AG10803 (cell line): Measurements from ENCODE around the gene LRP1-AS.

Experiments used
- DNase-seq: peaks from one replicate; pipeline ENCODE4 v3.0.0; 2010; ENCODE audit warnings: low read depth
- H3K4me3 ChIP-seq: 2 replicates; pipeline ENCODE4 v1.5.1; 2011; ENCODE audit warnings: mild to moderate bottlenecking, low read length, control low read depth
- CTCF ChIP-seq: conservative IDR thresholded peaks from 2 replicates; pipeline ENCODE4 v1.5.1; 2011; ENCODE audit warnings: mild to moderate bottlenecking, low read length, control low read depth, inconsistent platforms

The LRP1-AS gene

DNA sequence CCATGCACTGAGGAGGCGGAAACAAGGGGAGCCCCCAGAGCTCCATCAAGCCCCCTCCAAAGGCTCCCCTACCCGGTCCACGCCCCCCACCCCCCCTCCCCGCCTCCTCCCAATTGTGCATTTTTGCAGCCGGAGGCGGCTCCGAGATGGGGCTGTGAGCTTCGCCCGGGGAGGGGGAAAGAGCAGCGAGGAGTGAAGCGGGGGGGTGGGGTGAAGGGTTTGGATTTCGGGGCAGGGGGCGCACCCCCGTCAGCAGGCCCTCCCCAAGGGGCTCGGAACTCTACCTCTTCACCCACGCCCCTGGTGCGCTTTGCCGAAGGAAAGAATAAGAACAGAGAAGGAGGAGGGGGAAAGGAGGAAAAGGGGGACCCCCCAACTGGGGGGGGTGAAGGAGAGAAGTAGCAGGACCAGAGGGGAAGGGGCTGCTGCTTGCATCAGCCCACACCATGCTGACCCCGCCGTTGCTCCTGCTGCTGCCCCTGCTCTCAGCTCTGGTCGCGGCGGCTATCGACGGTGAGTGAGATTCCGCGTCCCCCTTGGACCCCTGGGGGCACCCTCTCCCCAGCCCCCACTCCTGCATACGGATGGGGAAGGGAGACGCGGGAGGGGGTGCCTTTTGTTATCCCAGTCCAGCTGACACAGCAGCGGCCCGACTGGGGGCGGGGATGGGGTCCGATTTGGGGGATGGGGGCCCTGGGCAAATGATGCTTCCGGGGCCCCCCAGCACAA lies 18.7 kb downstream of the LRP1-AS start:
- peak overlapping the region; percentile 93 for H3K4me3 ChIP-seq
- no peak for TF ChIP-seq CTCF
- no peak for DNase-seq

DNA sequence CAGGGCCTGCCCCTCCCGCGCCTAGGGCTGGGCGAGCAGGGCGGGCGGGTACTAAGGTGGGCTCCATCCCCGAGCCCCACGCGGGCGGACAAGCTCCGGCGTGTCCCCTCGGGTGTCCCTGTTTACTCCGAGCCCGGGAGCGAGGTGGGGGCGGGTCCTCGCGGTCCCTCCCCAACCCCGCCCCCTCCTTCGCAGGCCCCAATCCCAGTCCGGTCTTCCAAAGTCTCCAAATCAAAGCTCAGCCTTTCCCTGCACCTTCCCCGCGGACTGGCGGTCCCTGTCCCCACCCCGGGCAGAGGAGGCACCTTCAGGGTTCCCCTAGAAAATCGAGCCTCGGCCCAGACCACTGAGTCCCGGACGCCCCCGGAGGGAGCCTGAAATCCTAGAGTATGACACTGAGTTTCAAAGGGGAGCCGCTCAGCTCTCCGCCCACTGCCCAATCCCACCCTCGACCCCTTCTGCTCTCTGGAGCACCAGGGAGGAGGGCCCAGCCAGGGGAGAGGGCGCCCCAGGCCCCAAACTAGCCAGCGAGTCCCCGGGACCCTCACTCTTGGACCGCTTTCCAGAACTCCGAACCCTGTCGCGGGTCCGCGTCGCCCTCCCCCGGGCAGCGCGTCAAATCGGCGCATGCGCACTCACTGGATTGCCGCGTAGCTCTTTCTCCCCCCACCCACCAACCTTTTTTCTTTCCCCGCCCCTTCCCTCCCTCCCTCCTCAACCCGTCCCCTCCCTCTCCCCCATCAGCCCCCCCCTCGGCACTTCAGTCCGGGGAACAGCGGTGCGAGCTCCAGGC lies 19.5 kb downstream of the LRP1-AS start, which contains the start of gene LRP1:
Gene LRP1, plus strand, starts transcription at position 758 of the 793 bp plus-strand sequence. CDS start 482 bp downstream, outside the sequence.
- peak; percentile 93 for DNase-seq
- no peak for TF ChIP-seq CTCF
- H3K4me3 ChIP-seq, result peak within 1 kb of the TSS; percentile 93

GRCh38 chr12:57127101-57127725 lies 20.2 kb downstream of the LRP1-AS start:
- peak overlapping the region; percentile 93 for H3K4me3 ChIP-seq
- TF ChIP-seq CTCF, result peak; percentile 40
- DNase-seq, result no peak

GRCh38 chr12:57126561-57126960 lies 20.9 kb downstream of the LRP1-AS start:
- TF ChIP-seq CTCF, result no peak
- peak overlapping the region; percentile 1; the same call in 1 of the 2 replicates for H3K4me3 ChIP-seq
- no peak for DNase-seq

GRCh38 chr12:57126061-57126460 lies 21.4 kb downstream of the LRP1-AS start:
- TF ChIP-seq CTCF, result no peak
- no peak for DNase-seq
- H3K4me3 ChIP-seq, result no peak overlapping the region

- TF ChIP-seq CTCF, result peak; percentile 98
- no peak overlapping the region for H3K4me3 ChIP-seq
- peak; percentile 72 for DNase-seq
These were observed 23.1 kb downstream of the LRP1-AS start for GRCh38 chr12:57124261-57124877.
